Naive thymus-derived CD4-positive, alpha-beta T cell (primary cell): ENCODE results near the gene PPIL6. TPM values are rescaled to one million over a fixed set of nuclear protein-coding genes. Genes with fewer than 3 reads are reported as not detected.

ENCODE experiments used
- ATAC-seq: fragments of 150-1000 bp; cut with Tn5 transposase; 2 replicates; pipeline ENCODE4 v1.10.0; 2021; ENCODE audit warnings: mild to moderate bottlenecking, moderate library complexity
- CTCF ChIA-PET: fragments of 350-600 bp; sonication (Branson Sonifier 250); formaldehyde crosslinking; loops from one replicate; lab custom pipeline; 2021; ENCODE audit warnings: antibody characterized with exemption; lab: Charles Lee
- POLR2A ChIA-PET: fragments of 350-600 bp; sonication (Branson Sonifier 250); formaldehyde crosslinking; loops from one replicate; lab custom pipeline; 2021; ENCODE audit warnings: antibody characterized with exemption, inconsistent platforms; lab: Charles Lee
- DNase-seq, 9 donors: peaks; one replicate each; pipeline versions ENCODE4 v3.0.0 to v3.0.0-alpha.2; 2020 to 2022; ENCODE audit warnings: mixed read lengths in 1 of 9
- H3K27ac ChIP-seq: one replicate; pipeline ENCODE4 v1.7.0; 2013; ENCODE audit warnings: mild to moderate bottlenecking, low read depth, low read length, moderate library complexity
- H3K27me3 ChIP-seq, 2 donors: one replicate each; pipeline ENCODE4 v1.7.0; 2013; ENCODE audit warnings: low read length in 2 of 2, mild to moderate bottlenecking in 2 of 2, moderate library complexity in 2 of 2; ENCODE audit not compliant: control insufficient read depth in 2 of 2, insufficient read depth in 2 of 2
- H3K36me3 ChIP-seq, 3 experiments: 1 replicate in 2 of 3; 2 replicates in 1 of 3; pipeline ENCODE4 v1.7.0; 2013; ENCODE audit warnings: low read length in 3 of 3, mild to moderate bottlenecking in 3 of 3, moderate library complexity in 1 of 3; ENCODE audit not compliant: insufficient read depth in 3 of 3, control insufficient read depth in 2 of 3
- H3K4me1 ChIP-seq, 2 donors: one replicate each; pipeline ENCODE4 v1.7.0; 2013; ENCODE audit warnings: low read length in 2 of 2, mild to moderate bottlenecking in 2 of 2, moderate library complexity in 1 of 2; ENCODE audit not compliant: control insufficient read depth in 2 of 2, insufficient read depth in 2 of 2
- H3K4me3 ChIP-seq: 2 replicates; pipeline ENCODE4 v1.7.0; 2013; ENCODE audit warnings: mild to moderate bottlenecking, low read length
- H3K9me3 ChIP-seq, 3 experiments: 1 replicate in 2 of 3; 2 replicates in 1 of 3; pipeline ENCODE4 v1.7.0; 2013; ENCODE audit warnings: low read length in 3 of 3; ENCODE audit not compliant: control insufficient read depth in 2 of 3
- H3K27ac Mint-ChIP-seq, 9 donors: one replicate each; pipeline ENCODE4 v1.8.0; 2020 to 2022; ENCODE audit warnings: mixed read lengths in 9 of 9, mild to moderate bottlenecking in 8 of 9, moderate library complexity in 5 of 9, inconsistent platforms in 2 of 9
- H3K27me3 Mint-ChIP-seq, 5 donors: one replicate each; pipeline ENCODE4 v1.8.0; 2021 to 2022; ENCODE audit warnings: mixed read lengths in 5 of 5, mild to moderate bottlenecking in 1 of 5
- H3K36me3 Mint-ChIP-seq, 5 donors: one replicate each; pipeline ENCODE4 v1.8.0; 2020 to 2022; ENCODE audit warnings: mixed read lengths in 5 of 5, mild to moderate bottlenecking in 3 of 5, inconsistent platforms in 1 of 5
- H3K4me1 Mint-ChIP-seq, 7 donors: one replicate each; pipeline ENCODE4 v1.8.0; 2020 to 2022; ENCODE audit warnings: mixed read lengths in 7 of 7, mild to moderate bottlenecking in 3 of 7, inconsistent platforms in 1 of 7
- H3K4me3 Mint-ChIP-seq, 10 donors: one replicate each; pipeline ENCODE4 v1.8.0; 2020 to 2022; ENCODE audit warnings: mild to moderate bottlenecking in 10 of 10, mixed read lengths in 10 of 10, moderate library complexity in 6 of 10, inconsistent platforms in 2 of 10
- H3K9me3 Mint-ChIP-seq, 11 donors: one replicate each; pipeline ENCODE4 v1.8.0; 2020 to 2022; ENCODE audit warnings: mixed read lengths in 11 of 11, mild to moderate bottlenecking in 4 of 11, inconsistent platforms in 1 of 11, moderate library complexity in 1 of 11
- intact Hi-C, 2 donors: fragments of 100-400 bp; cut with micrococcal nuclease; formaldehyde crosslinking; loops; one replicate each; pipeline ENCODE4 v1.15.1; 2023
- polyA plus RNA-seq, 2 donors: library from polyadenylated mRNA; unstranded; fragments of 300-500 nt; fragmentation: Illumina TruSeq; gene quantifications; one replicate each; pipeline ENCODE4 v1.2.3, GENCODE V29; 2021
- total RNA-seq, 6 experiments: library from RNA in 5 of 6; stranded (reverse) in 5 of 6; gene quantifications; 1 replicate in 5 of 6; 2 replicates in 1 of 6; pipeline ENCODE4 v1.2.3 and lab custom pipeline; 2021 to 2026

PPIL6 gene
- total and polyA plus RNA-seq, 7 experiments from 2014 or later, result 0.13 to 1.9 (median 0.51) TPM; not detected in 1

DNA sequence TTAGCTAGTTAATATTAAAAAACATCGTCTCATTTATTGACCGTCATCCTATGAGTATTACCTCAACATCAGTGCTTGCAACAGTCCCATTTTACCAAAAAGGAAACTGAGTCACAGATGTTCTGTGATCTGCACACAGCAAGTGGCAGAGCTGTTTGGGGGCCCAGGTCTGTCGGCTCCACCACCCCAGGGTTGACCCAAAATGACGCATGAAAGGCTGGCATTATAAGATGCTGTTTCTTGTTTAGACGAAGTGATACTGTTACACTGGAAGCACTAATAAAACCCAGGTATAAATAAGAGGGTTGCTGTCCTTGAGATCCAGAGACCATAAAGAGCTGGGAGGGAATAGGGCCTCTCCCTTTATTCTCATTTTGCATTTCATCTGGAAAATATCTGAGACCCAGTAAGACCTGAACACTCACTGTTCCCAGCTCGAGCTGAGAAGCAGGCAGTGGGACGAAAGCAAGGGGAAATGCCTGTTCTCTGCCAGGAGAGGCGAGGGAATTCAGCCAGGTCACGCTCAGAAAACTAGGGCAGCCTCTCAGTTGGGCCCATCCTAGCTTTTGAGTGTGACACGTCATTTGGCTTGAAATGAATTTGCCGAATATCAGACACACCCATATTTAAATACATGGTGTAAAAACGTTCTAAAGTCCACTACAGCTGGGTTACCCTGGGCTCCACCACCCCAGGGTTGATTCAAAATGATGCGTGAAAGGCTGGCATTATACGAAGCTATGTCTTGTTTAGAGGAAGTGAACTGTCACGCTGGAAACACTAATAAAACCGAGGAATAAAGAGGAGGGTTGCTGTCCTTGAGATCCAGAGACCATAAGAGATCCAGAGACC, 16.5 kb upstream of the PPIL6 start:
- Histone ChIP-seq H3K27me3 (no peaks in the 10 kb centered on the region), H3K27ac (peak overlapping the region; percentile 67), H3K9me3 (no peaks in the 10 kb centered on the region), H3K36me3 (peaks cover 0 to 16% (median 5%) of the 10 kb centered on the region in 3 experiments), H3K4me1 (peaks cover 40 to 44% of the 10 kb centered on the region in 2 donors), H3K4me3 (no peak overlapping the region)
- ChIA-PET CTCF (interaction anchor here (1.1 kb wide), 2 partner anchors 74 to 269 kb away, joined by 4 read pairs; no protein-coding TSS in a partner anchor), POLR2A (interaction anchor here (0.8 to 7.1 kb wide), 8 partner anchors 11 to 897 kb away, joined by 3 to 58 read pairs (median 6); partner anchors contain the start of genes CD164, FOXO3, PPIL6 and SMPD2)
- H3K27ac Mint-ChIP-seq, result peak overlapping the region; percentile 57 to 93 (median 82)
- intact Hi-C loops, result loop anchor here (5.0 to 10.0 kb wide), 4 partner anchors 450 to 1632 kb away; partner anchors contain the start of genes CDK19 (in 1 of the 2) and SCML4 (in 1 of the 2)
- H3K4me1 Mint-ChIP-seq, result peaks cover 28 to 65% (median 58%) of the 10 kb centered on the region in 7 donors
- H3K27me3 Mint-ChIP-seq, result no peaks in the 10 kb centered on the region
- peak overlapping the region; percentile 57 to 99 (median 75) for H3K4me3 Mint-ChIP-seq
- ATAC-seq (no peak), DNase-seq (no peak)
- H3K9me3 Mint-ChIP-seq, result peaks cover 0 to 4% (median 0%) of the 10 kb centered on the region in 11 donors
- peaks cover 2 to 19% (median 10%) of the 10 kb centered on the region in 5 donors for H3K36me3 Mint-ChIP-seq

DNA sequence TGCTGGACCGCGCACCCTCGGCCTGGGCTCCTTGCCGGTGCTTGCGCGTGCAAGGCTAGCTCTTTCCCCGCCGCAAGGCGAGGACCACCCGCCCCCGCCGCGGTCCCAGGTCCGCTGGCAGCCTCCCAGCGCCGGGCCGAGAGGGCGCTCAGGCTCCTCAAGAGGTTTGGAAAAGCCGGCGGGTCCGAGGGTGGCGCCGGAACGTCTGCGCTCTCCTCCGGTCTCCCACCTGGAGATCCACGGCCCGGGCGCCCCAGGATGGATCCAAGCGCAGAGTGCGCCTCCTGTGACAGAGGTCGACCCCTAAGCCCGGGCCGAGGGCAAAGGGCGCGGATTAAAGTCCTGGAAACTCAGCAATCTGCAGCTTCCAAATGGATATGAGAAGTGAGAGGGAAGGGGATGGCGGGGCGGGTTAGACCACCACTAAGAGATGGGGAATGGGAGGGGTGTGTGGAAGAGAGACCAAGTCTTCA, 15.7 kb upstream of the PPIL6 start:
- intact Hi-C loops, result loop anchor here (5.0 to 10.0 kb wide), 4 partner anchors 449 to 1631 kb away; partner anchors contain the start of genes CDK19 (in 1 of the 2) and SCML4 (in 1 of the 2)

DNA sequence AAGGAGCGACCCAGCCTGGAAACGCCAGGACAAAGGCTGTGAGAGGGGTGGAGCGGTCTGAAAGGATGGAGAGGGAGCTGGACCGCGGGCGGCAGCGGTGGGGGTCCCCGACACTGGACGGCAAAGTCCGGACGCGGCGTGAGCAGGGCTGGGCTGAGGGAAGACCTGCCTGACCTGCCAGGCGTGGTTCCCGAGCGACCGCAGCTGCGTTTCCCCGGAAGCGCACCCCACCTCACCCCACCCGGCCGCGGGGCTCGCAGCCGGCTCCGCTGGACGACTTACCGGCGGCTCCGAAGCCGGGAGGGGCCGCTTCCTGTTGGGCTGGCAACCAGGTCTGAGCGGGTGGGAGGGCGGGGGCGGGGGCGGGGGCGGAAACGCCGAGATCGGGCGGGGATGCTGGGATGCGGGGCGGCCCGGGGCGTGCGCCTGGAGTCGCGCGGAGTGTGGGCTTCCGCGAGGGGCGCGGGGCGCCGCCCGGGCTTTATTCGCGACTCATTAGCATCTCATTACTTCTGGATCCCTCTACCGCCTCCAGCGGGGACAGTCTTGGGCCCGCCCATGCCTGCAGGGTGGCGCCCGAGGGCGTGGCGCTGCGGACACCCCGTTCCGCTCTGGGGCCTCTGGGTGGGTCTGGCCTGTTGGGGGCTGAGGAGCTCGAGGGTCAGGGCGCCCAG, 15.1 kb upstream of the PPIL6 start, which contains the start of gene MICAL1:
TSS of gene MICAL1 (minus strand) at position 336 of the 674 bp plus-strand sequence. CDS start 1,576 bp downstream, outside the sequence.
- Mint-ChIP-seq H3K4me1 (peaks cover 31 to 69% (median 63%) of the 10 kb centered on the region in 7 donors), H3K27me3 (no peaks in the 10 kb centered on the region), H3K4me3 (peak within 1 kb of the TSS; percentile 95 to 99 (median 97)), H3K27ac (peak within 1 kb of the TSS; percentile 83 to 99 (median 97)), H3K36me3 (peaks cover 0 to 18% (median 0%) of the 10 kb centered on the region in 5 donors), H3K9me3 (no peaks in the 10 kb centered on the region)
- Histone ChIP-seq H3K36me3 (peaks cover 0 to 22% (median 10%) of the 10 kb centered on the region in 3 experiments), H3K9me3 (no peaks in the 10 kb centered on the region), H3K27me3 (no peaks in the 10 kb centered on the region), H3K4me3 (peak within 1 kb of the TSS; percentile 81), H3K27ac (peak within 1 kb of the TSS; percentile 94), H3K4me1 (peaks cover 41 to 46% of the 10 kb centered on the region in 2 donors)
- intact Hi-C loops, result loop anchor here (1.0 to 10.0 kb wide), 10 partner anchors 28 to 1631 kb away; partner anchors contain the start of genes CEP57L1 (in 2 of the 2), ZBTB24 (in 2 of the 2), AMD1 (in 1 of the 2) and CD164 (in 1 of the 2)
- ATAC-seq (peak; percentile 82), DNase-seq (peak; percentile 55 to 79 (median 72))
- CTCF ChIA-PET, result interaction anchor here (0.5 to 1.5 kb wide), 4 partner anchors 8 to 14 kb away, joined by 3 to 4 read pairs (median 3); no protein-coding TSS in a partner anchor
- POLR2A ChIA-PET, result interaction anchor here (0.7 to 7.1 kb wide), 11 partner anchors 9 to 895 kb away, joined by 3 to 58 read pairs (median 4); partner anchors contain the start of genes CD164, FOXO3, PPIL6 and SMPD2

More for the DNA sequence above, 15.7 kb upstream of the PPIL6 start:
- Histone ChIP-seq H3K9me3 (no peaks in the 10 kb centered on the region), H3K4me3 (peak overlapping the region; percentile 57), H3K36me3 (peaks cover 0 to 19% (median 10%) of the 10 kb centered on the region in 3 experiments), H3K27ac (peak overlapping the region; percentile 67), H3K27me3 (no peaks in the 10 kb centered on the region), H3K4me1 (peaks cover 40 to 44% of the 10 kb centered on the region in 2 donors)
- DNase-seq (no peak), ATAC-seq (no peak)
- peaks cover 0 to 2% (median 0%) of the 10 kb centered on the region in 11 donors for H3K9me3 Mint-ChIP-seq
- POLR2A ChIA-PET, result interaction anchor here (0.7 to 7.1 kb wide), 9 partner anchors 10 to 896 kb away, joined by 3 to 58 read pairs (median 5); partner anchors contain the start of genes CD164, FOXO3, PPIL6 and SMPD2
- H3K4me3 Mint-ChIP-seq, result peak overlapping the region; percentile 57 to 99 (median 81)
- H3K4me1 Mint-ChIP-seq, result peaks cover 28 to 66% (median 59%) of the 10 kb centered on the region in 7 donors
- H3K27me3 Mint-ChIP-seq, result no peaks in the 10 kb centered on the region
- H3K27ac Mint-ChIP-seq, result peak overlapping the region in 5 of 9 donors; percentile 66 to 93 (median 86)
- CTCF ChIA-PET, result interaction anchor here (1.0 to 1.3 kb wide), 3 partner anchors 11 to 73 kb away, joined by 3 to 4 read pairs (median 3); no protein-coding TSS in a partner anchor
- H3K36me3 Mint-ChIP-seq, result peaks cover 0 to 18% (median 4%) of the 10 kb centered on the region in 5 donors

DNA sequence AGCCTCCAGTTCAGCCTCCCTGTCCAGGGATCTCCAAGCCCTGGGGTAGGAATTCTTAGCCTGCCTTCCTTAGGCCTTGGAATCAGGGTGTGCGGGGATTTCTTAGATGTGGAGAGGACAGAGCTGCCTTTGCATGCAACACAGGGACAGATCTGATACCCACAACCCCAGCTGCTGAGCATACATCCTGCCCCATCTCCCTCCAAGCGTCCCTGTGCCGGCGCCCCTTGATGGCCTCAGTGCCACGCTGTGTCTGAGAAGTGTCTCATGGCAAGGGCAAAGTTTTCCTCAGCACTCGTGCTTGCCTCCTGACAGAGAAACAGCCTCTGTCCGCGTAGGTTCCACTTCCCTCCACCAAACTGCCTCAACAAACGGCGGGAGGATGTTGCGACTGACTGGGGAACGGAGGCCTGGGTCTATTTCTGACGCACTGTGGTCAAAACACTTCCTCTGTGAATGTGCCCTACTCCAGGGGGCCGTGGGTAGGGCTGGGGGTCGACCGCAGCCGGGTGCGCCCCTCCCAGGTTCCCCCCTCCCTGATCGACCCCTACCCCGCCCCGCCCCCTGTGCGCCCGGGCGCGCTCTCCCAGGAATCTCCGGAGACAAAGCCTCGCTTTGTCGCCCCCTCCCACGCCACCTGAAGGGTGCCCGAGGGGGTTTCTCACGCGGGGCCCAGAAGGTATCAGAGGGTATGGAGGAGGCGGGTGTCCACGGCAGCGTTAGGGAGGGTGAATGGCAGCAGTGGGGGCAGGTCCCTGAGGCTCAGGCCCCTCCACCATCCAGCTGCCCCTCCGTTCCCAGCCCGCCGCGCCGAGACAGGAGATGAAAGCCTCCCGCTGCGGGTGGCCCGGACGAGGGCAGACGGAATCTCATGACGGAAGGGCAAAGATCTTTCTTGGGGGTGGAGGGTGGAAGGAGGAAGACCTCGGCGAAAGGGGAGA, 14.3 kb upstream of the PPIL6 start:
- Mint-ChIP-seq H3K36me3 (peaks cover 0 to 22% (median 0%) of the 10 kb centered on the region in 5 donors), H3K27ac (peak overlapping the region; percentile 83 to 99 (median 97)), H3K4me1 (peaks cover 36 to 77% (median 68%) of the 10 kb centered on the region in 7 donors), H3K27me3 (no peaks in the 10 kb centered on the region), H3K4me3 (peak overlapping the region; percentile 95 to 99 (median 97)), H3K9me3 (no peaks in the 10 kb centered on the region)
- CTCF ChIA-PET, result interaction anchor here (0.6 to 1.5 kb wide), 3 partner anchors 9 to 28 kb away, joined by 3 to 4 read pairs (median 3); no protein-coding TSS in a partner anchor
- Histone ChIP-seq H3K9me3 (no peaks in the 10 kb centered on the region), H3K27me3 (no peaks in the 10 kb centered on the region), H3K36me3 (peaks cover 0 to 22% (median 10%) of the 10 kb centered on the region in 3 experiments), H3K4me3 (peak overlapping the region; percentile 81), H3K4me1 (peaks cover 49 to 54% of the 10 kb centered on the region in 2 donors), H3K27ac (peak overlapping the region; percentile 94)
- ATAC-seq, result peak; percentile 73
- intact Hi-C loops, result loop anchor here (1.0 to 10.0 kb wide), 13 partner anchors 13 to 1630 kb away; partner anchors contain the start of genes CEP57L1 (in 2 of the 2), ZBTB24 (in 2 of the 2), AFG1L (in 1 of the 2) and AK9 (in 1 of the 2)
- POLR2A ChIA-PET, result interaction anchor here (0.8 to 7.1 kb wide), 10 partner anchors 8 to 636 kb away, joined by 3 to 58 read pairs (median 16); partner anchors contain the start of genes CD164, PPIL6, SMPD2 and ZBTB24
- peak; percentile 44 to 86 (median 81) for DNase-seq
